KMS-11 (cell line): ENCODE results near the gene GUCY1A1.
A peak's percentile ranks its signal among the peaks of the same experiment; 100 is the strongest.

ENCODE experiments used
- H2AFZ ChIP-seq: fragments of 200-600 bp; sonication (generic); 2 replicates; pipeline ENCODE4 v1.6.1; 2016; ENCODE audit warnings: antibody characterized with exemption, mixed run types, low read depth
- H3K27ac ChIP-seq: fragments of 200-600 bp; sonication (generic); 2 replicates; pipeline ENCODE4 v1.6.1; 2016; ENCODE audit warnings: mild to moderate bottlenecking, mixed run types
- H3K27me3 ChIP-seq: fragments of 200-600 bp; sonication (generic); 2 replicates; pipeline ENCODE4 v1.6.1; 2017; ENCODE audit warnings: mild to moderate bottlenecking, low read depth, mixed run types, moderate library complexity; ENCODE audit not compliant: insufficient read depth
- H3K36me3 ChIP-seq: fragments of 200-600 bp; sonication (generic); 2 replicates; pipeline ENCODE4 v1.6.1; 2017; ENCODE audit warnings: mild to moderate bottlenecking, mixed run types; ENCODE audit not compliant: insufficient read depth
- H3K4me1 ChIP-seq: fragments of 200-600 bp; sonication (generic); 2 replicates; pipeline ENCODE4 v1.6.1; 2016; ENCODE audit warnings: mild to moderate bottlenecking, low read depth, mixed run types; ENCODE audit not compliant: poor library complexity, severe bottlenecking
- H3K4me2 ChIP-seq: fragments of 200-600 bp; sonication (generic); 2 replicates; pipeline ENCODE4 v1.7.0; 2016; ENCODE audit warnings: mild to moderate bottlenecking, mixed run types
- H3K4me3 ChIP-seq: fragments of 200-600 bp; sonication (generic); IDR thresholded peaks from 2 replicates; pipeline ENCODE4 v1.6.1; 2017; ENCODE audit warnings: low read depth, low read length, mixed read lengths; ENCODE audit not compliant: insufficient read depth
- H3K79me2 ChIP-seq: fragments of 200-600 bp; sonication (generic); 2 replicates; pipeline ENCODE4 v1.6.1; 2016; ENCODE audit warnings: low read depth, mixed run types; ENCODE audit not compliant: insufficient read depth
- H3K9ac ChIP-seq: fragments of 200-600 bp; sonication (generic); 2 replicates; pipeline ENCODE4 v1.6.1; 2016; ENCODE audit warnings: mild to moderate bottlenecking, mixed run types
- H4K20me1 ChIP-seq: fragments of 200-600 bp; sonication (generic); 2 replicates; pipeline ENCODE4 v1.6.1; 2016; ENCODE audit warnings: mild to moderate bottlenecking, mixed run types; ENCODE audit not compliant: insufficient read depth
- CTCF ChIP-seq: fragments of 200-600 bp; sonication (generic); conservative IDR thresholded peaks from 2 replicates; pipeline ENCODE4 v1.6.1; 2017; ENCODE audit warnings: low read depth, mild to moderate bottlenecking, antibody characterized with exemption, low read length, moderate library complexity, mixed read lengths

GUCY1A1 gene

GRCh38 chr4:155656025-155656424, 10.6 kb upstream of the GUCY1A1 start:
- H3K4me2 ChIP-seq = peak overlapping the region; percentile 22; the same call in 1 of the 2 replicates
- H3K27ac ChIP-seq = no peak overlapping the region
- H3K79me2 ChIP-seq = no peaks in the 10 kb centered on the region
- no peaks in the 10 kb centered on the region for H4K20me1 ChIP-seq
- H3K9ac ChIP-seq = no peak overlapping the region
- no peaks in the 10 kb centered on the region for H3K27me3 ChIP-seq
- H3K4me1 ChIP-seq = peaks cover 56% of the 10 kb centered on the region
- TF ChIP-seq CTCF = no peak
- H3K36me3 ChIP-seq = no peaks in the 10 kb centered on the region
- H2AFZ ChIP-seq = no peak overlapping the region; the same call in 1 of the 2 replicates
- no peak overlapping the region for H3K4me3 ChIP-seq

GRCh38 chr4:155657169-155657568, 9.5 kb upstream of the GUCY1A1 start:
- Histone ChIP-seq H3K9ac (no peak overlapping the region), H3K27me3 (no peaks in the 10 kb centered on the region), H3K4me1 (peaks cover 59% of the 10 kb centered on the region), H3K79me2 (no peaks in the 10 kb centered on the region), H3K36me3 (no peaks in the 10 kb centered on the region), H2AFZ (no peak overlapping the region), H4K20me1 (no peaks in the 10 kb centered on the region), H3K27ac (no peak overlapping the region; the same call in 1 of the 2 replicates), H3K4me3 (no peak overlapping the region), H3K4me2 (peak overlapping the region; percentile 69; the same call in 1 of the 2 replicates)
- TF ChIP-seq CTCF = no peak

- Histone ChIP-seq H3K9ac (peak overlapping the region; percentile 39), H4K20me1 (no peaks in the 10 kb centered on the region), H3K36me3 (no peaks in the 10 kb centered on the region), H3K79me2 (no peaks in the 10 kb centered on the region), H3K4me1 (peaks cover 59% of the 10 kb centered on the region), H3K27ac (peak overlapping the region; percentile 82), H3K4me2 (peak overlapping the region; percentile 69), H3K4me3 (no peak overlapping the region), H2AFZ (peak overlapping the region; percentile 58), H3K27me3 (no peaks in the 10 kb centered on the region)
- TF ChIP-seq CTCF = no peak
Observed at GRCh38 chr4:155657985-155658680, 8.5 kb upstream of the GUCY1A1 start.

GRCh38 chr4:155658681-155659064, 8.0 kb upstream of the GUCY1A1 start:
- Histone ChIP-seq H3K4me2 (peak overlapping the region; percentile 69), H3K27me3 (no peaks in the 10 kb centered on the region), H4K20me1 (no peaks in the 10 kb centered on the region), H3K4me1 (peaks cover 61% of the 10 kb centered on the region), H3K36me3 (no peaks in the 10 kb centered on the region), H3K4me3 (no peak overlapping the region), H3K27ac (peak overlapping the region; percentile 82), H2AFZ (peak overlapping the region; percentile 58), H3K79me2 (no peaks in the 10 kb centered on the region), H3K9ac (peak overlapping the region; percentile 39)
- no peak for TF ChIP-seq CTCF
